Natural killer cell (primary cell): Measurements from ENCODE around the gene CYP2S1. TPM values are rescaled to one million over a fixed set of nuclear protein-coding genes. Genes with fewer than 3 reads are reported as not detected.

Experiments
- ATAC-seq, 3 donors: fragments of 150-1000 bp in 2 of 3; fragments of 200-7000 bp in 1 of 3; cut with Tn5 transposase; 1 replicate in 1 of 3; 2 replicates in 2 of 3; pipeline ENCODE4 v1.10.0; 2021; ENCODE audit warnings: mild to moderate bottlenecking in 2 of 3, moderate library complexity in 2 of 3
- DNase-seq, 2 donors: peaks; one replicate each; pipeline versions ENCODE4 v3.0.0 to v3.0.0-alpha.2; 2013 to 2021; ENCODE audit warnings: mixed read lengths in 1 of 2
- H3K27ac ChIP-seq: one replicate; pipeline ENCODE4 v1.5.1; 2013; ENCODE audit warnings: mild to moderate bottlenecking, low read length
- H3K27me3 ChIP-seq: one replicate; pipeline ENCODE4 v1.6.1; 2013; ENCODE audit warnings: low read length; ENCODE audit not compliant: control insufficient read depth, insufficient read depth
- H3K36me3 ChIP-seq: one replicate; pipeline ENCODE4 v1.6.1; 2013; ENCODE audit warnings: low read length; ENCODE audit not compliant: control insufficient read depth, insufficient read depth
- H3K4me1 ChIP-seq: one replicate; pipeline ENCODE4 v1.6.1; 2013; ENCODE audit warnings: low read length; ENCODE audit not compliant: control insufficient read depth, insufficient read depth
- H3K4me3 ChIP-seq: one replicate; pipeline ENCODE4 v1.5.1; 2013; ENCODE audit warnings: low read length
- H3K9me3 ChIP-seq: one replicate; pipeline ENCODE4 v1.6.1; 2013; ENCODE audit warnings: low read length; ENCODE audit not compliant: control insufficient read depth, insufficient read depth
- H3K27ac Mint-ChIP-seq, 2 donors: one replicate each; pipeline ENCODE4 v1.8.0; 2022; ENCODE audit warnings: mild to moderate bottlenecking in 2 of 2, mixed read lengths in 2 of 2, moderate library complexity in 1 of 2
- H3K27me3 Mint-ChIP-seq, 2 donors: one replicate each; pipeline ENCODE4 v1.8.0; 2022; ENCODE audit warnings: low read depth in 2 of 2, mixed read lengths in 2 of 2
- H3K36me3 Mint-ChIP-seq: one replicate; pipeline ENCODE4 v1.8.0; 2022; ENCODE audit warnings: mixed read lengths
- H3K4me1 Mint-ChIP-seq, 2 donors: one replicate each; pipeline ENCODE4 v1.8.0; 2022; ENCODE audit warnings: mixed read lengths in 2 of 2
- H3K4me3 Mint-ChIP-seq: one replicate; pipeline ENCODE4 v1.8.0; 2022; ENCODE audit warnings: mild to moderate bottlenecking, moderate library complexity, mixed read lengths
- H3K9me3 Mint-ChIP-seq, 2 donors: one replicate each; pipeline ENCODE4 v1.8.0; 2022; ENCODE audit warnings: mixed read lengths in 2 of 2
- CTCF ChIP-seq: fragments of 200-600 bp; IDR thresholded peaks from one replicate; pipeline ENCODE4 v1.8.0; 2022; ENCODE audit warnings: antibody characterized with exemption
- WGBS: methylation state at CpG from one replicate; pipeline ENCODE4 v1.1.7; 2013; ENCODE audit warnings: missing lambda C conversion rate; ENCODE audit not compliant: insufficient coverage; 5-methylcytosine and 5-hydroxymethylcytosine counted together
- intact Hi-C: fragments of 100-400 bp; cut with micrococcal nuclease; formaldehyde crosslinking; loops from one replicate; pipeline ENCODE4 v1.14.2; 2022
- total RNA-seq, 4 donors: library from RNA; stranded (reverse); fragments of 120-200 nt in 1 of 4; gene quantifications; one replicate each; pipeline versions ENCODE4 v1.2.3 to v1.2.4, GENCODE V29; 2013 to 2022

The CYP2S1 gene
- total RNA-seq, 3 donors from 2014 or later (not counting 1 experiment from before 2014, with no cell fraction given) = 0.78 to 1.6 (median 0.84) TPM

GRCh38 chr19:41234512-41235168 lies 41.6 kb downstream of the CYP2S1 start:
- H3K4me1 Mint-ChIP-seq = no peaks in the 10 kb centered on the region
- H3K36me3 ChIP-seq = no peaks in the 10 kb centered on the region
- no peaks in the 10 kb centered on the region for H3K4me1 ChIP-seq
- DNase-seq = no peak
- H3K36me3 Mint-ChIP-seq = no peaks in the 10 kb centered on the region
- no peak for TF ChIP-seq CTCF
- no peak for ATAC-seq
- 65% methylated on average over 7 of the region's 8 CpGs for WGBS
- no peaks in the 10 kb centered on the region for H3K9me3 Mint-ChIP-seq
- H3K4me3 Mint-ChIP-seq = no peak overlapping the region
- H3K4me3 ChIP-seq = no peak overlapping the region
- no peaks in the 10 kb centered on the region for H3K27me3 ChIP-seq
- no peak overlapping the region for H3K27ac Mint-ChIP-seq
- intact Hi-C loops = no loop called here
- H3K9me3 ChIP-seq = no peaks in the 10 kb centered on the region
- H3K27ac ChIP-seq = no peak overlapping the region
- peaks cover 0 to 2% of the 10 kb centered on the region in 2 donors for H3K27me3 Mint-ChIP-seq

- Histone ChIP-seq H3K27me3 (no peaks in the 10 kb centered on the region), H3K9me3 (no peaks in the 10 kb centered on the region), H3K4me1 (no peaks in the 10 kb centered on the region), H3K36me3 (no peaks in the 10 kb centered on the region), H3K4me3 (no peak overlapping the region), H3K27ac (no peak overlapping the region)
- Mint-ChIP-seq H3K36me3 (no peaks in the 10 kb centered on the region), H3K9me3 (no peaks in the 10 kb centered on the region), H3K4me1 (no peaks in the 10 kb centered on the region), H3K27ac (no peak overlapping the region), H3K4me3 (no peak overlapping the region), H3K27me3 (peaks cover 0 to 2% of the 10 kb centered on the region in 2 donors)
- DNase-seq = no peak
- 90% methylated on average over 4 of the region's 4 CpGs for WGBS
- no peak for TF ChIP-seq CTCF
- ATAC-seq = no peak
- intact Hi-C loops = no loop called here
Measured at GRCh38 chr19:41235480-41235879, 42.5 kb downstream of the CYP2S1 start.

- TF ChIP-seq CTCF = no peak
- Histone ChIP-seq H3K4me3 (no peak overlapping the region), H3K27me3 (no peaks in the 10 kb centered on the region), H3K36me3 (no peaks in the 10 kb centered on the region), H3K27ac (no peak overlapping the region), H3K9me3 (no peaks in the 10 kb centered on the region), H3K4me1 (no peaks in the 10 kb centered on the region)
- WGBS = 77% methylated on average over 10 of the region's 10 CpGs
- no peaks in the 10 kb centered on the region for H3K4me1 Mint-ChIP-seq
- no peak overlapping the region for H3K4me3 Mint-ChIP-seq
- no peak overlapping the region for H3K27ac Mint-ChIP-seq
- H3K36me3 Mint-ChIP-seq = no peaks in the 10 kb centered on the region
- ATAC-seq (no peak), DNase-seq (no peak)
- peaks cover 0 to 2% of the 10 kb centered on the region in 2 donors for H3K27me3 Mint-ChIP-seq
- H3K9me3 Mint-ChIP-seq = no peaks in the 10 kb centered on the region
- intact Hi-C loops = no loop called here
Measured at GRCh38 chr19:41238244-41238643, 45.2 kb downstream of the CYP2S1 start.

GRCh38 chr19:41239363-41239762 lies 46.3 kb downstream of the CYP2S1 start:
- H3K27ac ChIP-seq = no peak overlapping the region
- Mint-ChIP-seq H3K27me3 (peaks cover 0 to 2% of the 10 kb centered on the region in 2 donors), H3K9me3 (no peaks in the 10 kb centered on the region), H3K4me1 (no peaks in the 10 kb centered on the region), H3K4me3 (no peak overlapping the region), H3K27ac (no peak overlapping the region), H3K36me3 (no peaks in the 10 kb centered on the region)
- WGBS = 90% methylated on average over 9 of the region's 9 CpGs
- intact Hi-C loops = no loop called here
- no peaks in the 10 kb centered on the region for H3K36me3 ChIP-seq
- no peak overlapping the region for H3K4me3 ChIP-seq
- ATAC-seq (no peak), DNase-seq (no peak)
- no peak for TF ChIP-seq CTCF
- H3K4me1 ChIP-seq = no peaks in the 10 kb centered on the region
- H3K9me3 ChIP-seq = no peaks in the 10 kb centered on the region
- H3K27me3 ChIP-seq = no peaks in the 10 kb centered on the region
